Skeletal muscle satellite cell (primary cell): ENCODE measurements around the gene CEP95.

ENCODE experiments used
- H3K27me3 ChIP-seq: 2 replicates; pipeline ENCODE4 v1.7.0; 2013; ENCODE audit warnings: low read length; ENCODE audit not compliant: control insufficient read depth, insufficient read depth
- H3K36me3 ChIP-seq: 2 replicates; pipeline ENCODE4 v1.7.0; 2013; ENCODE audit warnings: mild to moderate bottlenecking, control low read depth, low read length; ENCODE audit not compliant: insufficient read depth
- H3K4me1 ChIP-seq: 2 replicates; pipeline ENCODE4 v1.7.0; 2013; ENCODE audit warnings: low read length; ENCODE audit not compliant: control insufficient read depth, insufficient read depth
- H3K4me2 ChIP-seq: 2 replicates; pipeline ENCODE4 v1.7.0; 2013; ENCODE audit warnings: mild to moderate bottlenecking, low read length
- H3K4me3 ChIP-seq: 2 replicates; pipeline ENCODE4 v1.7.0; 2013; ENCODE audit warnings: low read length
- H3K9ac ChIP-seq: 2 replicates; pipeline ENCODE4 v1.7.0; 2013; ENCODE audit warnings: mild to moderate bottlenecking, low read depth, low read length, moderate library complexity
- H3K9me3 ChIP-seq: replicated peaks from 2 replicates; pipeline ENCODE4 v1.7.0; 2013; ENCODE audit warnings: mild to moderate bottlenecking, control low read depth, low read length

CEP95 gene

GRCh38 chr17:64496786-64497564, 9.8 kb upstream of the CEP95 start, which contains the start of gene POLG2:
Gene POLG2 (minus strand): TSS chr17:64497054. CDS start chr17:64496968, 86 bp downstream.
- H3K9me3 ChIP-seq, result no peaks in the 10 kb centered on the region
- H3K27me3 ChIP-seq, result no peaks in the 10 kb centered on the region
- peaks cover 54% of the 10 kb centered on the region for H3K36me3 ChIP-seq
- H3K4me3 ChIP-seq, result peak within 1 kb of the TSS; percentile 85
- peak within 1 kb of the TSS; percentile 80 for H3K9ac ChIP-seq
- H3K4me2 ChIP-seq, result peak within 1 kb of the TSS; percentile 91
- peaks cover 51% of the 10 kb centered on the region for H3K4me1 ChIP-seq

GRCh38 chr17:64497565-64498035, 9.2 kb upstream of the CEP95 start:
- H3K4me1 ChIP-seq, result peaks cover 56% of the 10 kb centered on the region

DNA sequence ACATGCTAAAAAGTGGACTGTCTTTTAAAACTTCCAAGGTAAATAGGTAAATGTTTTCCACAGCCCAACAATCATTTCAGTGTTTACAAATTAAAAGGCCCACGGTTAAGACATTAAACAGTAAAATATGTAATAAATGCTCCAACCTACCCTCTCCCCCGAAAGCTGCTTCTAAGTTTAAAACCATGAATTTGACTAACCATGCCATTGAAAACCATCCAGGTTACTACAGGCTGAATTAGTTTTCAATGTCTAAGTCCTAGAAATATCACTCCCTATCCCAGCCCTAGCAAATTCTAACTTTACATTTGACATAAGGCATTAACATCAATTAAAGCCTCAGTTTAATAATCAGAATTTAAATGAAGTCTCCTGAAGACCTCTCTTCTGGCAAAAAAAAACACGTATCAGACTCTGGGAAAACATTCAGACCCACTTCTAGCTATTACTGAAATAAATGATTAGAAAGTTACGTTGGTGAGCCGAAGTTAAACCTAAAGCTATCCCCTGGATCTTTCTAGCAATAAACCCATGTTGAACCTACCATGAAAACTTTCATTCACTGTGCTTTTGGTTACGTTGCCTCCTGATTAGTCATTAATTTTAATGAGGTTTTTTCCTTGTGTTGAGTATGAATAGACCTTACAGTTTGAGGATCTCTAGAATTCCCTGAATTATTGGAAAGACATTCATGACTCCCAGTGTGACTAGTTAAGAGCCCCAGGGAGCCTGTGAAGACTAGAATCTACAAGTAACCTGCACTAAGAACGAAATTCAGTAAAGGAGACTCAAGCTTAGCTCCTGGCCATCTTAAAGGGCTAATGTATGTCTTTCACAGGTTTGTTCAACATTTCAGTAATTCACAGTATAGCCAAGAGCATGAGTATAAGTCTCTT, 8.2 kb upstream of the CEP95 start:
- Histone ChIP-seq H3K9me3 (no peaks in the 10 kb centered on the region), H3K4me3 (no peak overlapping the region), H3K9ac (peak overlapping the region; percentile 80), H3K4me2 (peak overlapping the region; percentile 91), H3K27me3 (no peaks in the 10 kb centered on the region), H3K36me3 (peaks cover 62% of the 10 kb centered on the region), H3K4me1 (peaks cover 65% of the 10 kb centered on the region)

More at GRCh38 chr17:64497565-64498035, 9.2 kb upstream of the CEP95 start:
- peak overlapping the region; percentile 80 for H3K9ac ChIP-seq
- H3K9me3 ChIP-seq, result no peaks in the 10 kb centered on the region
- peak overlapping the region; percentile 91 for H3K4me2 ChIP-seq
- H3K27me3 ChIP-seq, result no peaks in the 10 kb centered on the region
- H3K4me3 ChIP-seq, result peak overlapping the region; percentile 85
- H3K36me3 ChIP-seq, result peaks cover 57% of the 10 kb centered on the region

- Histone ChIP-seq H3K4me1 (peaks cover 65% of the 10 kb centered on the region), H3K4me2 (peak overlapping the region; percentile 24), H3K9me3 (no peaks in the 10 kb centered on the region), H3K36me3 (peaks cover 76% of the 10 kb centered on the region), H3K27me3 (no peaks in the 10 kb centered on the region), H3K9ac (peak overlapping the region; percentile 9), H3K4me3 (no peak overlapping the region)
Observed at GRCh38 chr17:64499805-64500486, 6.8 kb upstream of the CEP95 start.

DNA sequence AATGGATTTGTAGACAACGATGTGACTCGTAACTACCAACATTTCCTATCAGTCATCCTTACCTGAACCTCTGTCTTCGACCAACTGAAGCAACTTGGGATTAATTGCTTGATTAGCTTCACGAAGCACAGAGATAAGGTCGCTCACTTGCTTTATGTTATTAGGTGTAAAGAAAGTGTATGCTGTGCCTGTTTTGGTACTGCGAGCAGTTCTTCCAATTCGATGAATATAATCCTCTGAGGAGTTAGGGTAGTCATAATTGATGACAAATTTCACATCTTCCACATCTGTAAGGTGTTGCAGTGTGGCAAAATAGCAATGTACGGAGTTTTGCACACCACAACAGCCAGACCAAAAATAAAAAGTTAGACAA, 6.3 kb upstream of the CEP95 start:
- no peak overlapping the region for H3K4me3 ChIP-seq
- H3K36me3 ChIP-seq, result peaks cover 79% of the 10 kb centered on the region
- H3K4me1 ChIP-seq, result peaks cover 65% of the 10 kb centered on the region
- no peaks in the 10 kb centered on the region for H3K9me3 ChIP-seq
- peak overlapping the region; percentile 24 for H3K4me2 ChIP-seq
- no peaks in the 10 kb centered on the region for H3K27me3 ChIP-seq
- peak overlapping the region; percentile 9 for H3K9ac ChIP-seq

- peak overlapping the region; percentile 2 for H3K4me2 ChIP-seq
- H3K9me3 ChIP-seq, result no peaks in the 10 kb centered on the region
- H3K9ac ChIP-seq, result no peak overlapping the region
- no peaks in the 10 kb centered on the region for H3K27me3 ChIP-seq
- H3K4me1 ChIP-seq, result peaks cover 65% of the 10 kb centered on the region
- no peak overlapping the region for H3K4me3 ChIP-seq
- peaks cover 82% of the 10 kb centered on the region for H3K36me3 ChIP-seq
Observed at GRCh38 chr17:64500862-64501765, 5.7 kb upstream of the CEP95 start.

DNA sequence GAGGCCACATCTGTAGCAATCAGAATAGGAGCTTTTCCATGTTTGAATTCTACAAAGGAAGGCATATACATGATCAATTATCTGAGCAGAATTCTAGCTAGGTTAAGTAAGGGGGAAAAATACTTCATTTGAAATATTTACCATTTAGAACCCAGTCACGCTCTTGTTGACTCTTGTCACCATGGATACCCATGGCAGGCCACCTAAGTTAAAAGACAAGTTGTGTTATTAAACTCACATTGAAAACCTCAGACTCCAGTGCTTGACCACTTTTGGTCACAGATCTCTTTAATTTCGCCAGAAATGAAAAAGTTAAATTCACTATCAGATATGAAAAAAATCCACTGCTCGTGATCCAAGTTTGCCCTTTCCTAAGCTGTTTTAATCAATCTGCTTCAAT, 4.8 kb upstream of the CEP95 start:
- Histone ChIP-seq H3K27me3 (no peaks in the 10 kb centered on the region), H3K36me3 (peaks cover 82% of the 10 kb centered on the region), H3K9me3 (no peaks in the 10 kb centered on the region), H3K4me3 (no peak overlapping the region), H3K9ac (no peak overlapping the region), H3K4me1 (peaks cover 65% of the 10 kb centered on the region), H3K4me2 (peak overlapping the region; percentile 82)

DNA sequence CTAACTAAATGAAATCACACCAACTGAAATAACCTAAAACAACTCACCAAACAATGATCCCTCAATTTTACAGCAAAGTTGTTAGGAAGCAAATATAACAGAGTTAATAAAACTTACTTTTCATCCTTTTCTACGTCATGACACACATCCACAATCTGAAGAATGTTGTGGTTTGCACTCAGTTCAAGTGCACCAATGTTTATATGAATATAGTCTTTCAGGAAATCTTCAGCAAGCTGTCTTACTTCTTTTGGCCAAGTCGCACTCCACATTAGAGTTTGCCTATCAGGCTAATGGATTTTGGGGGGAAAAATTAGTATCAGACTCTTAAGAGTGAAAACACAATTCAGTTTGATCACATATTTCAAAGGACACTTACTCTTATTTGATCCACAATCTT, 4.0 kb upstream of the CEP95 start:
- Histone ChIP-seq H3K27me3 (no peaks in the 10 kb centered on the region), H3K36me3 (peaks cover 78% of the 10 kb centered on the region), H3K4me1 (peaks cover 58% of the 10 kb centered on the region), H3K9me3 (no peaks in the 10 kb centered on the region), H3K4me2 (peak overlapping the region; percentile 82), H3K4me3 (no peak overlapping the region), H3K9ac (no peak overlapping the region)

DNA sequence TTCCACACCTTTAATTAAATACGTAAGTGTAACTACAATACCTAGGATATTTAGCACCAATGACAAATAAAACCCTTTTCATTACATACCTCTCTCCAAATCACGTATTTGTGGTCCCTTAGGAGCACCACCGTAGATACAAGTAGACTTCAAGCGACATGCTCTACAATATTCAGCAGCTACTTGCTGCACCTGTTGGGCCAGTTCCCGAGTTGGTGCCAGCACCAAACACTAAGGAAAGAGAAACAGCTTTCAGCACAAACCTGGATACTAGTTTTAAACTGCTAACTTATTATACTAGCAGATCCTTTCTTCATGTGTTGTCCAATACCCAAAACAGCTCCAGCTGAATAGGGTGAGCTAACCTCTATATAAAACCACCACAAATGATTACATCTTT, 3.4 kb upstream of the CEP95 start:
- Histone ChIP-seq H3K4me2 (peak overlapping the region; percentile 82), H3K27me3 (no peaks in the 10 kb centered on the region), H3K9ac (peak overlapping the region; percentile 100), H3K36me3 (peaks cover 72% of the 10 kb centered on the region), H3K9me3 (no peaks in the 10 kb centered on the region), H3K4me1 (peaks cover 55% of the 10 kb centered on the region), H3K4me3 (peak overlapping the region; percentile 98)
